Glomerular endothelial cell (primary cell): Measurements from ENCODE around the gene TMIGD2. TPM values are rescaled to one million over a fixed set of nuclear protein-coding genes. Genes with fewer than 3 reads are reported as not detected.

Experiments used
- DNase-seq: peaks from one replicate; pipeline ENCODE4 v3.0.0-alpha.2; 2011; ENCODE audit warnings: low read depth, low spot score; ENCODE audit errors: extremely low read depth
- total RNA-seq: library from RNA; depleted of rRNA; stranded (reverse); fragments of >200 nt; gene quantifications from 2 replicates; pipeline ENCODE4 v1.2.3, GENCODE V29; 2015

The TMIGD2 gene
- total RNA-seq, 1 donor from 2014 or later, result 0.18 TPM

GRCh38 chr19:4326837-4327251 is 24.7 kb upstream of the TMIGD2 start:
- DNase-seq, result no peak

GRCh38 chr19:4326215-4326836 is 24.1 kb upstream of the TMIGD2 start:
- no peak for DNase-seq

GRCh38 chr19:4324228-4324627 is 22.0 kb upstream of the TMIGD2 start:
- no peak for DNase-seq

- no peak for DNase-seq
Measured at GRCh38 chr19:4323692-4324091, 21.5 kb upstream of the TMIGD2 start.

GRCh38 chr19:4322942-4323665 is 20.9 kb upstream of the TMIGD2 start:
- DNase-seq, result no peak

- no peak for DNase-seq
Measured at GRCh38 chr19:4320419-4320818, 18.2 kb upstream of the TMIGD2 start.

GRCh38 chr19:4319067-4319718 is 17.0 kb upstream of the TMIGD2 start:
- DNase-seq, result no peak

GRCh38 chr19:4318460-4318859 is 16.3 kb upstream of the TMIGD2 start:
- no peak for DNase-seq

GRCh38 chr19:4316956-4317355 is 14.8 kb upstream of the TMIGD2 start:
- no peak for DNase-seq

GRCh38 chr19:4313847-4314490 is 11.8 kb upstream of the TMIGD2 start:
- DNase-seq, result no peak

- DNase-seq, result no peak
Measured at GRCh38 chr19:4310247-4311121, 8.3 kb upstream of the TMIGD2 start.

GRCh38 chr19:4305659-4306058 is 3.5 kb upstream of the TMIGD2 start:
- no peak for DNase-seq

GRCh38 chr19:4305257-4305612 is 3.0 kb upstream of the TMIGD2 start:
- DNase-seq, result no peak

GRCh38 chr19:4304538-4305256 is 2.5 kb upstream of the TMIGD2 start, which contains the start of gene FSD1:
FSD1 (plus strand) TSS chr19:4304598; CDS start chr19:4304747, 149 bp downstream.
- DNase-seq, result no peak

- no peak for DNase-seq
Measured at GRCh38 chr19:4303819-4304537, 1.8 kb upstream of the TMIGD2 start.

- DNase-seq, result no peak
Measured at GRCh38 chr19:4301590-4302242, 473 bp downstream of the TMIGD2 start.

GRCh38 chr19:4300589-4300988 is 1.6 kb downstream of the TMIGD2 start:
- DNase-seq, result no peak

- DNase-seq, result no peak
Measured at GRCh38 chr19:4298810-4299550, 3.2 kb downstream of the TMIGD2 start.
